IPS-NIHi7 (cell line): Measurements from ENCODE around the gene PRR35.
"Not testable (repeated sequence)": the region's sequence is repeated elsewhere in the genome, so short reads cannot be mapped to it uniquely, and the experiment has no call there.

Experiments used
- DNase-seq: peaks from one replicate; pipeline ENCODE4 v3.0.0; 2012; ENCODE audit warnings: mixed read lengths; ENCODE audit errors: extremely low spot score

PRR35 gene

DNA sequence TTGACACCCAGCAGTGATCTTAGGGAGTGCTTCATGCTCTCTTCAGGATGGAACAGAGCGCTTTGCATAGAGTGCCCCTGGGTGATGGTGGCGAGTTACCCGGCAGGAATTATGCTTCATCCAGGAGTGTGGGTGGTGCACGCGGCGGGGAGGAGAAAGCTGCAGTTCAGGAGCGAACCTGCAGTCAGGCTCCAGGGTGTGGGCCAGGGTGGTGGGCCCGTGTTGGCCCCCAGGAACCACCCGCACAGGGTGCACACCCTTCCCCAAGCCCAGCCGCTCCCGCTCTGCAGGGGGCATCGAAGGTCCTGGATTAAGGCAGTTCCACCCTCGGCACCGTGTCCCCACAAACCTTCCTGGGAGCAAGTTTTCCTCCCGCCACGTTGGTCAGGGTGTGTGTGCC, 33.6 kb downstream of the PRR35 start:
- DNase-seq: no peak

DNA sequence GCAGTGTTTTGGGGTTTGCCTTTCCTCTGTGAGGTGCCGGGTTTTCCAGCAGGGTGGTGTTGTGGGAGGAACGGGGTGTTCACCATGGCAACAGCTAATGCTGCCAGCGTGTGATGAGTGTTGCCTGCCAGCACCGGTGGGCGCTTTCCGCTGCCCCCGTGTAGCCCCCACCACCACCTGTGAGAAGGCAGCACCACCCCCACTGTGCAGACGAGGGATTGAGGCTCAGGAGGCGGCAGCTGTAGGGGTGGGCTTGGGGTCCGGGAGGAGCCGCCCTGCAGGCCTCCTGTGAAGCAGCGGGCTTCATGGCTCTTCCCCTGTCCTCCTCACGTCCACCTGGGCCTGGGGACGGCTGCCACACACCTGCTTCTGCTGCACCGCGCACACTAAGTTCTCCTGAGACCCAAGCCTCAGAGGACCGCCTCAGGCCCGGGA, 34.9 kb downstream of the PRR35 start:
- DNase-seq: no peak

DNA sequence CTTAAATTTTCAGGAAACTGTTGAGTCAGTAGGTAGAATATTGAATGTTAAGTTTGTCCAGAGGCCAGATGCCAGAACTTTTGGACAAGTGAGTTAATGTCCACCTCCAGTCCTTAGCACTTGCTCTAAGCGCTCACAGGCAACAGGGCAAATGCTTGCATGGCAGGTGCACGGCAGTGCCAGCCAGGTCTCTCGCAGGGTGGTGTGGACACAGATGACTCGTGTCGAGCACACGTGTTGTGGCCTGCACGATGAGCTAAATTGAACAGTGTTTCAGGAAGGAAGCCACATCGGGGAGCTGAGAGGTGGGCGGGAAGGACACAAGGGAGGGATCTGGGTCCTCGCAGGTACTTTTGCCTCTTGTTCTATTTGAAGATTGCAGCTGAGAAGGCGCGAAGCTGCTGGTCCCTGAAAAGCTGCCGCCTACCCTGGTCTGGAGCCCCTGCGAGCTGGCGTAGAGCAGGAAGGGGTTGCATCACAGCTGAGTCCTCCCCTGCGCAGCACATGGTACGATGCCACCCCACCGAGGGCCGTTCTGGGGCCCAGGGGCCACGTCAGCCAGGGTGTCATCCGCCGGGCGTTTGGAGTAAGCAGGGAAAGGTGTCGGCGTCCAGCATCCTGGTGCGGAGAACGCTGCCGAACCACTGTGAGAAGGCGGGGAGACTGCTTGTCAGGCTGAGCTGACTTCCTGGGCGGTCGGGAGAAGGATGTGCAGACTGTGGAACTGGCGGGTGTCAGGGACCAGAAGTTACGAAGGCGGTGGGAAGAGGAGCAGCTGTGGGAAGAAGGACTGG, 35.9 kb downstream of the PRR35 start:
- DNase-seq: no peak

DNA sequence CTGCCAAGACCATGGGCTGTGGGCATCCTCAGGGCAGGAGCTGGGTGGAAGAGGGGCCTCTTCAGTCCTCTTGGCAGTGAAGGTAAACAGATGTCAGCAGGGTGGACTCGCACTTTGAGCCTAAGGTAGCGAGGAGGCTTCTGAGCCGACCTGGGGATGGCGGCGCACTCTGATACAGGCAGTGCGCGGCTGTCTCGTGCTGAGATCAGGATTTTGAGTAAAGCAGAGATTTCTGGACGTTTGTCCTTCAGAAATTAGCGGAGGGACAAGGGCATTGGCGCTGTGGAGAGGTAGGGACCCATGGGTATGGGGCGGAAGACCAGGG, 36.5 kb downstream of the PRR35 start:
- DNase-seq: no peak

DNA sequence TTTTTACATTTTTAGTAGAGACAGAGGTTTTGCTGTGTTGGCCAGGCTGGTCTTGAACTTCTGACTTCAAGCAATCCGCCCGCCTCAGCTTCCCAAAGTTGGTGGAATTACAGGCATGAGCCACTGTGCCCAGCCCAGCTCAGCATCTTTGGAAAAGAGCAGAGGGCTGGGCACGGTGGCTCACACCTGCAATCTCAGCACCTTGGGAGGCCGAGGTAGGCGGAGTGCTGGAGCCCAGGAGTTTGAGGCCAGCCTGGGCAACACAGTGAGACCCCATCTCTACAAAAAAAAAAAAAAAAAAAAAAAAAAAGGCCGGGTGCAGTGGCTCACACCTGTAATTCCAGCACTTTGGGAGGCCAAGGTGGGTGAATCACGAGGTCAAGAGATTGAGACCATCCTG, 37.5 kb downstream of the PRR35 start:
- DNase-seq: not testable (repeated sequence)

DNA sequence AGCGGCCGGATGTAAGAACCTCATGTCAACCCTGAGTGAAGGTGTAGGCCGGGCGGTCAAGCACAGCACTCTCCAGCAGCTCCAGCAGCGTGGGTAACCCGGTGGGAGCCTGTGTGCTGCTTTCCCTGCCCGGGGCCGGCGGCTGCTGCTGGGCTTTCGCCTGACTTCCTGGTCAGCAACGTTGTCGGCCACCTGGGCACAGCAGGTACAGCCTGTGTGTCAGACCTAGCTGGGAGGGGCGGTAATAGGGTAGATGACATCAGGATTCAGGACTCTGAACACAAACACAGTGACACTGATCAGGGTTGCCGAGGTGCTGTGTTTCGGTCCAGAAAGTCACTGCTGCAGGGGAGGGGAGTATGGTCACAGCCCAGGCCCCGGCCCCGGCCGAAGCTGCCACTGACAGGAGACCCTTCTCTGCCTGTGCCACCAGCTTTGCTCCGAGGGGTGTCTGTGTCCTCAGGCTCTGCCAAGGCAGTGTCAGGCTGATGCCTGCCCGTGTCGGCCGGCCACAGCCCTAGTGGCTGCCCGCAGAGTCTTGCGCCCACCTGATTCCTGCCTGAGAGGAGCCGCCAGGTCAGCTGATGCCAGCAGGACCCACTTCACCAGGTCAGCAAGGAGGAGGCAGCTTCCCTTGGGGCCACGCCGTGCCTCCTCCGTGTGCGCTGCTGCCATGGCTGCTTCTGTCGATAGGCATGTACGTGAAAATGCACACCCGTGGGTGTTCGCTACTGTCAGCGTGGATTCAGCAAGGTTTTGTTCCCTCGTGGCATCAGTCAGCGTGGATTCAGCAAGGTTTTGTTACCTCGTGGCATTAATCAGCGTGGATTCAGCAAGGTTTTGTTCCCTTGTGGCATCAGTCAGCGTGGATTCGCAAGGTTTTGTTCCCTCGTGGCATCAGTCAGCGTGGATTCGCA, 38.9 kb downstream of the PRR35 start:
- no peak for DNase-seq

GRCh38 chr16:600781-601180, 40.6 kb downstream of the PRR35 start:
- DNase-seq: peak; percentile 66

DNA sequence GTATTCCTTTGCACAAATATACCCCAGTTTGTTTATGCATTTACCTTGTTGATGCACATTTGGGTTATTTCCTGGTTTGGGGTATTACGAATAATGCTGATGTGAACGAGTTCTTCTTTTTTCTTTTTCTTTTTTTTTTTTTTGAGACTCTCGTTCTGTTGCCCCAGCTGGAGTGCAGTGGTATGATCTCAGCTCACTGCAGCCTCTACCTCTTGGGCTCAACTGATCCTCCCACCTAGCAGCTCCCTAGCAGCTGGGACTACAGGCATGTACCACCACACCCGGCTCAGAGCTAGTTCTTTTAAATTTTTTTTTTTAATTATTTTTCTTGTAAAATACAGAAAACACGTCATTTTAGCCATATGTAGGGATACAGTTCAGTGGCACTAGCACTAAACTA, 43.7 kb downstream of the PRR35 start:
- DNase-seq: no peak

- no peak for DNase-seq
Observed at GRCh38 chr16:606656-607307, 46.6 kb downstream of the PRR35 start.

DNA sequence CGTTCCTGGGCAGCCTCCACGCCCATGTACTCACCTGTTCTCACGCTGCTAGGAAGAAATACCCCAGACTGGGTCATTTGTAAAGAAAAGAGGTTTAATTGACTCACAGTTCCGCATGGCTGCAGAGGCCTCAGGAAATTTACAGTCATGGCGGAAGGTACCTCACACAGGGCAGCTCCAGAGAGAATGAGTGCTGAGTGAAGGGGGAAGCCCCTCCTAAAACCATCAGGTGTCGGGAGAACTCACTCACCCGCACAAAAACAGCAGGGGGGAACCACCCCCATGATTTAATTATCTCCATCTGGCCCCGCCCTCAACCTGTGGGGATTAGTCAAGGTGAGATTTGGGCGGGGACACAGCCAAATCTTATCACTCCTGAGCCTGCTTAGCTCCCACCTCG, 47.8 kb downstream of the PRR35 start:
- no peak for DNase-seq

DNA sequence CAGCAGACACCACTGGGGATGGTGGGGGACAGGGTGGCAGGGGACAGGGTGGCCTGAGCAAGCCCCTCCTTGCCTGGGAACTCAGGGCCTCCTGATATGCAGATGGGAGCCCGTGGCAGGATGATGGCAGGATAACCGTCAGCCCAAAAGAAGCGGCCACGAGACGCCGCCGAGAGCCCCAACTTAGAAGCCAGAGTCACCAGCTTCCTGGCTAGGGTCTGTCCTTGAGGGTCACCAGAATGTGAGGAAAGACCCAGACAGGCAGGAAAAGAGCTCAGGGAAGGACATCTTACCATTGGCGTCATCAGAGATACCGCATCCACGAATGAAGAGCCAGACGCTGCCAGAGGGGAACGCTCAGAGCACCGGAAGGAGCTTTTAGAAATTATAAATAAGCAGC, 49.1 kb downstream of the PRR35 start:
- DNase-seq: no peak

GRCh38 chr16:609984-610383, 49.8 kb downstream of the PRR35 start:
- no peak for DNase-seq

DNA sequence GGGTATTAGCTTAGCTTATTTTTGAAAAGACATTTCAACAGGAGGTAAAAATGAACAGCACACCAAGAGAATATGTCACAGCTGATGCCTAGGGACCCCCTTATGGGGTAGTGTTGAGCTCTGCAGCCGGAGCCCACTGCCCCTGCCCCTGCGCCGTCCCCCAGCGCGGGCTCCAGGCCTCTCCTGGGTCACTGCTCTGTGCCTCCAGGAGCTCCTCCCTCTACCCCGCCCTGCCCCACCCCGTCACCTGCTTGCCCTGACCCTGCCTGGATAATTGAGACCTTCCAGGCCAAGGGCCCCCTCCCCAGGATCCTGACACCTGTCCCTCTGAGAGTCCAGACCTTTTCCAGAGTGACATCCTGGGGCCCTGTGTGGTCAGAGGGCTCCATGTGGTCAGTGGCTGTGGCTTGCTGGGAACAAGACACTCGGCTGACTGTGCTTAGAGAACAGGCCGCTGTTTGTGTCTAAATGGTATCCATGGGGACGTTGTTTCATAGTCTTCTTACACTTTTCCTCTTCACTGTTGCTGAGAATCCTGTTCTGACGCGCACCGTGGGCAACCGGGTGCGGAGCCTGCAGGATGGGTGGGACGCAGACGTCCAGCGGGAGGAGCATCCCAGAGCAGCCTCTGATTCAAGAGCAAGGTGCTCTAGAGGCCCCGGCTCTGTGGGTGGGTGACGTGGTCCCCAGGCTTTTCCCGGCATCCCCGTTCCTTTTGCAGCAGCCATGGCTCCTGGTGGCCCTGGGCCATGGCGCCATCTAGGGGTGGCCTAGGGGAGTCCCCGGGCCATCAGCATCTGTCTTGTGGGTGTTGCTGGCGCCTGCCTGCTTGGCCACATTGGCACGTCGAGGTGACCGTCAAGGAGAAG, 50.6 kb downstream of the PRR35 start:
- DNase-seq: peak; percentile 92

DNA sequence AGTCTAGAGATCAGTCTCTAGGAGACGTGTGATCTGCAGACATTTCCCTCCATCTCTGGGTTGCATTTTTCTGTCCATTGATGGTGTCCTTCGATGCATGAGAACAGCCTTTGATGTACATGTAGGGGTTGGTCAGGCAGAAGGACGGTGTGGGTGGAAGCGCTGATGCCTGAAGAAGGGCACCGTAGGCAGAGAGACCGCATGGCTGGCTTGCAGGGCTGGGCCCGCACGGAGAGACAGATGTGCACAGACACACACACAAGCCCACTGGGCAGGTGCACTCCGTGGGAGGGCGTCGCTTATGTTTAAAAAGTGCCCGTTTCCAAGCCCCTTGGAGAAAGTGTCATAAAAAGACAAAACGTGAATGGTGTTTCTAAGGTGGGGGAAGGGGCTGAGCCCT, 54.9 kb downstream of the PRR35 start:
- no peak for DNase-seq
